NCI-H82 treated with DMSO at 0.1 percent for 48 hours (cell line): ENCODE measurements around the gene SPOCK1.
"Not testable (repeated sequence)": the region's sequence is repeated elsewhere in the genome, so short reads cannot be mapped to it uniquely, and the experiment has no call there.

Source experiments
- DNase-seq: peaks from one replicate; lab custom pipeline; 2025; ENCODE audit not compliant: unreplicated experiment; lab: John Stamatoyannopoulos, UW

Gene SPOCK1

DNA sequence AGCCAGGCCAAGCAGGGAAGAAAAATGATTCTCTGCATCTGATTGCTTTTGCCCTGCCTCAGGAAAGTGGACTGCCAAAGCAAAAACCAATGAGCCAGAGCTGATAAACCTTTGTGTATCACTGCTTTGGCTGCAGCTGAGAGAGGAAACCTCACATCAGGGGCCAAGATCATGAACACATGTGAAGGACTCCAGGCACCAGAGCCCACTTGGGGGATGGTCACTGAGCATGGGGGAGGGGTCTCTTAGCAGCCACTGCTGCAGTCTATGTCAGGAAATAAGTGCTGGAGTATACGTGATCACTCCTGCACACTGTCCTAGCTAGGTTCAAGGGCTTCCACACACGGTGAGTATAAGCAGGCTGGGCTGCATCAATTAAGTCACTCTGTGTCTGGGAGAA lies 229.9 kb downstream of the SPOCK1 start:
- DNase-seq: no peak

DNA sequence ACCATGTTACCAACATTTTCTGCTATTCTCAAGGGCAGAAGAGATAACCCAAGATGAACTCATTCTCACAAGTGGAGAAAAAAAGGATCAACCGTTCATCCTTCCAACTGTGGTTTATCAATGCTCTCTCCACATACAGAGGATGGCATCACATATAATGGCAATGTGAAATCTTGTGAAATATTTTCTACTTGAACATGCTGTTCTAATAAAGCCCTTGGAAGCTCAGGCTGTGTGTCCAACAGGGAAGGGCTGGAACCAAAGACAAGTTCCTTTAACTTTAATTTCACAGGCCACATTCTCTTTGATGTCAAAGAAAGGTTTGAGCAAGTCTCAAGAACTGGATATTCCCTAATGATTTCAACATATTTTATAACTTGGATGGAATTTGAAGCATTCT lies 230.5 kb downstream of the SPOCK1 start:
- DNase-seq: no peak

DNA sequence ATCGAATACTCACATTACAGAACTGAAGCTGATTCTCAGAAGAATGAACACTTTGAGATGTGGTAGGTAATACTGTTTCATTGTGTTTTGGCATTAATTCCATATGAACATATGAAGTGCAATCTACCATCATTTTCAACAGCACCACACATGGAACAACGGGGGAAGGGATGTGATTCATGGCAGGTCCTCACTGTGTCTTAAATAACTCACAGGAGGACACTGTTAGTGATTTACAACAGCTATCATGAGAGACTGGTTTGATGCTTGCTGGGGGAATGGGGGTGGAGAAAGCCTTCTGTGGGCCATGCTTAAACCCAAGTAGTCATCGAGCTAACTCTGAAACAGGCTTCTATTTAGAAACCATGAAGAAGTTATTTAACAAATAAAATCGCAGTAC lies 232.9 kb downstream of the SPOCK1 start:
- DNase-seq: no peak

DNA sequence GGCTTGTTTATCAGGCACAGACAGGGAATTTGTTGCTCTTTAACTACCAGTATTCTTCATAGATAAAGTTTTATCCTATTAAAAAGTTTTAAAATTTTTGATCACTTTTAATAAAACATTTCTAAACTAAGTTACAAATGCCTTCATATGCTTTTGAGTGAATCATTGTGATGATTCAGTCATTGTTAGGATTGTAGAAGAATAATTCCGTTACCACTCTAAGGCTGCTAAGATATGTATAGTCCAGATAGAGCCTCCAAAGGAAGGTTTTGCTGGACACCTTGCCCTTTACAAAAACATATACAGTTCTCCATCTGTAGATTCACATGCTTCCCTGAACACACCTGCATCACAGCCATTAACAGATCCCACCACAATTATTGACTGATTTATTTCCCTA lies 233.7 kb downstream of the SPOCK1 start:
- DNase-seq: no peak

DNA sequence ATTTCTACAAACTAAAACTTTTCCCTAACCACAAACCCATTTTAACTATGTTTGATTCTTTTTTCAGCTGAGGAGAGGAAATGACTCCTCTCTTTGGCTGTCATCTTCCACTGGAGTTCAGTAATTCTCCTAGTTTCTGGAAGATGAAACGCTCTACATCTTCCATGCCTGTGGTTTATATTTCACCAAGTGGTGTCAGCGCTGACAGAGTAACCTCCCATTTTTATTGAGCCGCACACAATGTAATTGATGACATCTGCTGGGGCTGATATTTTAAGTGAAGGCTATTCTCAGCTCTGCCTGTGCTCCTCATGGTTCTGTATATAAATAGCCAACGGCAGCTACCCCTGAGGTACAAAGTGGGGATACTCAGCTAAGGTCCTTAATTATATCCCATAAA lies 234.6 kb downstream of the SPOCK1 start:
- DNase-seq: no peak

DNA sequence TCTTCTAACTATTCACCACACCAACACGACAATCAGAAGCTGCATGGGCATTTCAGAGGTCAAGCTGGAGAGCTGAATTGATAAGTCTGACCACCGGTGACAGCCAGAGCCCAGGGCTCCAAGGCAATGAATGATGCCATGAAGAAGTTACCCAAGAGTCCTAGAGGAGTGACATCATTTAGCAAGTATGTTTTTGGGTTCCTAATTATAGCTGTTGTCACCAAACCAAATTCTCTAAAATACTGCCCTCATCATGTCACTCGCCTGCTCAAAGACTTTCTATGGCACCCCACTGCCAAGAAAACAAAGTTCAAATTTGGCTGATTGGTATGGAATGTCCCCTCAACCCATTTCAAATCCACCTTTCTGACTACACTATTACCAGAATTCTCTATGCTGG lies 235.1 kb downstream of the SPOCK1 start:
- no peak for DNase-seq

DNA sequence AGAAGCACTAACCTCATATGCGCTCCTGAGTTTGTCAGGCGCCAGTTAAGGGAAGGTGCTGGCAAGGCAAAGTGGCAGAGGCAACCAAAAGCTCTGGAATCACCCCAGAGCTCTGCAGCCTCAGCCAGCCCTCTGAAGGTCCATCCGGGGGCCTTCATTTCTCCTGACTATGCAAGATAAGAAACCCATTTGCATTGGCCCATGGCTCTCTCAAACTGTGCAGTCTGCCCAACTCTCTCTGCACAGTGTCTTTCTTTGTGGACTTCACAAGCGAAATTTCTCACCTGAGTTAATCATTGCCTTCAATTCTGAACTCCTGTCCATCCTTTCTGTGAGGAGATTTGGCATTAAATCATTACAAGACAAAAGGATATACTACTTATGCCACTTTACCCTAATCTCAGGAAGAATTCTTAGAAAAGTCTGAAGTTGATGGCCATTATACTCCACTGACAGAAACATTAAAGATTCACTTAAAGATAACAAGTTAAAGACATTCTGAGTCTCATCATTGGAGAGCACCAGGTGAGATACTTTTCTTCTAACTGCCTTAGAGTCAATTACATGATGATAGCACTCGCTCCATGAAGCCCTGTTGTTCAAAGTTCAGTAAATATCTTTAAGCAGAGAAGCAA lies 235.6 kb downstream of the SPOCK1 start:
- no peak for DNase-seq

DNA sequence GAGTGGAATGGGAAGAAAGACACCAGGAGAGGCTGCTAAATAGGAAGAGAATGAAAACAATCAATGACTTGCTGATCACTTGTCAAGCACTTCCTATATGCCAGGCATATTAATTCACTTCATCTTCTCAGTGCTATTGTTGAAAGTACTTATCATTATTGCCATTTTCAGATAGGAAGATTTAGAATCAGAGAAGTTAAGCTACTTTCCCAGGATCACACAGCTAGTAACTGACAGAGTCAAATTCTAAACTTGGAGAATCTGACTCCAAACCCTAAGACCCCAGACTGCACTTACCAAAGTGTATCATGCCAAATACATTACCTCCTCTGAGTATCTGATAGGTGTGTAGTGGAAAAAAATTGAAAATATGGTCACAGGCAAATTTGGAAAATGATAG lies 236.3 kb downstream of the SPOCK1 start:
- no peak for DNase-seq

DNA sequence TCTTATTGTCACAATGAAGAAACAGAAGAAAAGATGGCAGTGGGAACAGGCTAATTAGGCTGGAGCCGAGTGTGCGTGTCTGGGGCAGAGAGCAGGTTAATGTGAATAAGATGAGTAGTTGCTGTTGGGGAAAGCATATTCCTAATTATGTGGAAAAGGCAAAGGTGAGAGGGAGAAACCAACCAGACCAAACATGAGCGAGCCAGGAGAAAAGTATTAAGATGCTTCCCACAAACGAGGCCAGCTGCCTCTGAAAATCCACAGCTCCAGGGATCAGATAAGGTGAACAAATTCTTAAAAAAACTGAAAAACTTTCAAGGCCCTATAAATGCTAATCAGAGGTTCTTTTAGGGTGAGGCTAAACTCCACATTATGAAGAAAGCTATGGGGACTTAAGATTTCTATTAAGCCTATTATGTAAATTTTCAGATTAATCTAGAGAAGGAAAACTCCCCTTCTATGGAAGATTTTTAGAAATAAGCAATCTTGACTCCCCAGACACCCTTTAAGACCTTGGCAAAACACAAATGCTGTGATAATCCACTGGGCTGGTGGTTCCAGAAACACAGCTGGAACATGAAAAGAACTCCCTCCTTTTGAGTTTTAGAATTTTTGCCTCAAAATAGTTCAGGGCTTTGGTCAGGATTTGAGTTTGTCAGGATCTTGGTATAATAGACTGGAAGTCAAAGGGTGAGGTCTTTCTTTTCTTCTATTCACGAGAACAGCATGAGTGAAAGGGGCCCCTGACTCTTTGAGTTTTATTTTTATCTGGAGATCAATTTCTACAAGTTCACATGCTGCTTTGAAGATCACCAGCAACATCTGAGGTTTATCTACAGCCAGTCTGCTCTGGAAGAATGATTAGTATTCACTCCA lies 238.1 kb downstream of the SPOCK1 start:
- no peak for DNase-seq

DNA sequence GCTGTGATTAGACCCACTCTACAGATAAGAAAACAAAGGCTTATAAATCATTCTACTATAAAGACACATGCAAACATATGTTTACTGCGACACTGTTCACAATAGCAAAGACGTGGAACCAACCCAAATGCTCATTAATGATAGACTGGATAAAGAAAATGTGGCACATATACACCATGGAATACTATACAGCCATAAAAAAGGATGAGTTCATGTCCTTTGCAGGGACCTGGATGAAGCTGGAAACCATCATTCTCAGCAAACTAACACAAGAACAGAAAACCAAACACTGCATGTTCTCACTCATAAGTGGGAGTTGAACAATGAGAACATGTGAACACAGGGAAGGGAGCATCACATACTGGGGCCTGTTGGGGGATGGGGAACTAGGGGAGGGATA lies 240.0 kb downstream of the SPOCK1 start:
- DNase-seq: not testable (repeated sequence)

DNA sequence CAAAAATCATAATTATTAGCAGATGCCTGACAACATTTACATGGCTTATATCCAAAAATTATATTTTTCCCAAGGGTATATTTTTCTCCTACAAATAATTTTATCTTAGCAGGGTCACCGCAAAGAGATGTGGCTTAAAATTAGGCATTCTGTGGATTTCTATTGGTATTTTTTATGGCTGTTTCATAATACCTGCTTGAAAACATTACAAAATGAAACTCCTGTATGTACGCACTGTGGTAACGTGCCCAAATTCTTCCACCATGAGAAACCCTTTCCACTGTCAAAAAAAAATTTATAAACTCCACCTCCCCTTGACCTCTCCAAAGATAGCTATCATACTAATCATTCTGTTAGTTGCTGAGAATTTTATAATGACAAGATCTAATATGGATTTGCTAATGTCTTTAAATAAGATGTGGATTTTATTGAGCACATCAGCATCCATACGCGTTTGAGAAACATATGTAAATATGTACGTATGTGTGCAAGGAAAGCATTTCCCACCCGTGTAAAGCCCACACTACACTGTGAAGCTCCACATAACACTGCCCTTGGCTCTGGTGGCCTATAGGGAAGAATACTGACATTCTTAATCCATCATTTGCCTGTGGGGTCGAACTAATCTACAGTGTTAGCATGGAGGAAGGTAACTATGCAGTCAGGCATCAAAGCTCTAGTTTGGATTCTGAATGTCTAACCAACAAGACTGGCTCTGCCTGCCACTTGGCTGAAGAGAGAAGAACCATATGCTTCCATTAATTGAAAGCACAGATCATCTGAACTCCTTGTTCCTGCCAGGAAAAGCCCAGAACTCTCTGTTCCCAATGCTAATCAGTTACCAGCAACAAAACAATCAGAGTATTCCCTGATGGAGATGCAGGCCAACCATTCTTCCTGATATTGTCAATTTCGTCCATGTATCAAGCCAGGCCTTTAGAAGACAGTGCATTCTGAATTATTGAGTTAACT lies 244.7 kb downstream of the SPOCK1 start:
- no peak for DNase-seq

DNA sequence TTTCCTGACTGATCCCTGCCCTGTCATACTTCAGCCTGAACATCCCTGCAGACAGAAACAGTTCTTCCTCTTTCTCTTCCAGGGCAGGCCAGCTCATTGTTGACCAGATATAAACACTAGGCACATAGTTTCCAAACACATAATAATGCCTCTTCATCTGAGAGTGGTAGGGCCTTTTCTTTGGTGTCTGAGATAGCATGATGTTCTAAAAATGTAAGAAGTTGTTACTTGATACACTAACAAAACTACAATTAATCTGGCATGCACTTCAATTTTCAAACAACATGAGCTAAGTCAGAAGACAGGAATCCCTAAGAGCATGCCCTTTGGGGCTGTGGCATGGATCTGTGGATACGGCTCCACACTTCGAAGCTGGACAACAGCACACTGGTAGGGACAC lies 246.6 kb downstream of the SPOCK1 start:
- DNase-seq: no peak

DNA sequence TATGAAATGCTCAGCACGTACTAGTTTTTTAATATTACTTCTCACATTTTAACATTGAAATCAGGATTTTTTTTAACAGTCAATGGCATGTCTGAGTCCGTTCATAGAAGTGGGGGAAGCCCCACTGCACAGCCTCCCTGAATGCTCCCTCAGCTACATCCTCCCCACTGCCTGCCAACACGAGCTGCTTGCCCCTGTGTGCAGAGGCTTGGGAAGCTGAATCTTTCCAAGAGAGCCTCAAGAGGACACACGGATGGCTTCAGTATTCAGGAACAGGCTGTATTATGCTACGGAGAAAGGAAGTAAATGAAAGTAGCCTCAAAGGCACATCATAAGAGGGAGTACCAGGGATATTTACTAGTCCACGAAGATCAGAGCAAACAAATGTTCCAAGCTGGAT lies 248.7 kb downstream of the SPOCK1 start:
- no peak for DNase-seq

DNA sequence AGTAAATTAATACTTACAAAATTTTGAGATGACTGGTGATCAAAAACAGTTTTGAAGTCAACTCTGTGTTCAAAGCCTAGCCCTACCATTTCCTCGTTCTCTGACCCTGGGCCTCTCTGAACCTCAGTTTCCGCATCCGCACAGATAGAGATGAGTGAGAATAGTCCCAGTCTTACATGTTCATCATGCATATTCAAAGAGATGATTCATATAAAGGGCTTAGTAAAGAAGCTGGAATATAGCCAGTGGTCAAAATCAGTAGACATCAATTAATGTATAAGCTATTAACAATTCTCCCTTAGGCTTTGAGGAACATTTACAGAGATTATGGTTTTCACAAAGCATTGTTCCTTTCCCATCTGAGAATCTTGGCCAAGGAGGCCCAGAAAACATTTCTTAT lies 250.6 kb downstream of the SPOCK1 start:
- no peak for DNase-seq

DNA sequence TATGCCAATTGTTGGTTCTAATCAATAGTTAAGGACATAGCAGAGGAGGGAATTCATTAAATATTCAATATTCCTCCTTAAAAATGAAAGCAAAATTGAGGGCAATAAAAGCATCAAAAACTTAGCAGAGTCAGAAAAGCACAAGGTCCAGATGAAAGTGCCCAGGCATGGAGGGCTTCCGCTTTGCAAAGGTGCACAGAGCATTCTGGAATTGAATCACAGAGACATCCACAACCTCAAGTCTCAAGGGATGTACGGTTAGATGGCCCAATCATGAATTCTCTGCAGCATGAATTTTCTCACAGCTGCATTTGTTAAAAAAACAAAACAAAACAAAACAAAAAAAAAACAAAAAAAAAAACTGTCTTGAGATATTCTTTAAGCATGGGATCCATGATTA lies 253.7 kb downstream of the SPOCK1 start:
- DNase-seq: no peak

DNA sequence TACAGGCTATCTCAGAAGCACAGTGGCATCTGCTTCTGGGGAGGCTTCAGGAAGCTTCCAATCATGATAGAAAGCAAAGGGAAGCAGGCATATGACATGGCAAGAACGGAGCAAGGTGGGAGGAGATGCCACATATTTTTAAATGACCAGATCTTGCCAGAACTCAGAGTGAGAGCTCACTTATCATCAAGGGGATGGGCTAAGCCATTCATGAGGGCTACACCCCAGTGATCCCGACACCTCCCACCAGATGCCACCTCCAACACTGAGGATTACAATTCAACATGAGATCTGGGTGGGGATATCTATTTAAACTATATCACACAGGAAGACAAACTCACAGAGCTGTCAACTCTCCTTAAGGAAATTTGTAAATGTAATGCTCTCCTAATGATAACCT lies 258.8 kb downstream of the SPOCK1 start:
- no peak for DNase-seq

DNA sequence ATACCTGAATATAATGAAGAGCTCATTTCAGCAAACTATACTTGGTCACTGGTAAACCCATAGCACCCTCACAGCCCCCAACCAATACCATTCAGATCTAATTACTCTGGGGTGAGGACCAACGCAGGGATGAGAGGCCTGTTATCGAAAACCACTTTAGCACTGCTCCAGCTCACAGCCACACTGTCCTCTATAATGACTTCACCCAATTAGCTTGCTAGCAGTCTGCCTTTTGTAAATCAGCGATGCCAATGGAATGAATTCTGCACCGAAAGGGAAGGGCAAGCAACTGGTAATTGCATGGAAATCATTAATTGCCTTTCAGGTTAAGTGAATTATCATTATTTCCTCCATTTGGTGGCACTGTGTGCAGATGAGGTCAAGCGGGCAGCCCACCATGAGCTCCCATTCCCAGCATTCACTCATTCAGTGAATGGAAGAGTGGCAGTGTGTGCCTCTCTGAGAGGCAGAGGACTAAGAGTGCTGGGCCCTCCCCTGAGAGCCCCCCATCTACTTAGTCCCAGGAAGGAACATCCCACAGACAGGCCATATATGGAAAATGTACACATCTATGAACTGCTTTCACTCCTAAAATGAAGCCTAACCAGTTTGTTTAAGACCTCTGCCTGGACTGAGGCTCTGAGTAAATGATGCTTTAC lies 262.1 kb downstream of the SPOCK1 start:
- no peak for DNase-seq

DNA sequence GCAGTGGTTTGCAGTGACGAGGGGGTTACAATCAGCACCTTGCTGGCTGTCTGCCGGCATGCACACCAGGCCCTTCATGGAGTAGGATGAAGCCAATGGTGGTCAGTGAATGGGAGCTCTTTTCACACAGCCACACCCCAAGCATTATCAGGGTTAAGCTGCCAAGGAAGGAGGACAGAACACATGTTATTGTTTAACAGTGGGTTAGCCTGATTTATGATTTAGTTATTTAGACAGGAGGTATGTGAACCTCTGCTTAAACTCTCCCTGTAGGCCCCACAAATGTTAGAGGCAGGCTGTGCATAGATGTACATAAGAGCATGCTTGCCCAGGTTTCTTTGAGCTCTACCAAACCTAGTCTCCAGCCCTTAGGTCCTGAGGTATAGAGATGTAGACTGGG lies 262.9 kb downstream of the SPOCK1 start:
- no peak for DNase-seq

DNA sequence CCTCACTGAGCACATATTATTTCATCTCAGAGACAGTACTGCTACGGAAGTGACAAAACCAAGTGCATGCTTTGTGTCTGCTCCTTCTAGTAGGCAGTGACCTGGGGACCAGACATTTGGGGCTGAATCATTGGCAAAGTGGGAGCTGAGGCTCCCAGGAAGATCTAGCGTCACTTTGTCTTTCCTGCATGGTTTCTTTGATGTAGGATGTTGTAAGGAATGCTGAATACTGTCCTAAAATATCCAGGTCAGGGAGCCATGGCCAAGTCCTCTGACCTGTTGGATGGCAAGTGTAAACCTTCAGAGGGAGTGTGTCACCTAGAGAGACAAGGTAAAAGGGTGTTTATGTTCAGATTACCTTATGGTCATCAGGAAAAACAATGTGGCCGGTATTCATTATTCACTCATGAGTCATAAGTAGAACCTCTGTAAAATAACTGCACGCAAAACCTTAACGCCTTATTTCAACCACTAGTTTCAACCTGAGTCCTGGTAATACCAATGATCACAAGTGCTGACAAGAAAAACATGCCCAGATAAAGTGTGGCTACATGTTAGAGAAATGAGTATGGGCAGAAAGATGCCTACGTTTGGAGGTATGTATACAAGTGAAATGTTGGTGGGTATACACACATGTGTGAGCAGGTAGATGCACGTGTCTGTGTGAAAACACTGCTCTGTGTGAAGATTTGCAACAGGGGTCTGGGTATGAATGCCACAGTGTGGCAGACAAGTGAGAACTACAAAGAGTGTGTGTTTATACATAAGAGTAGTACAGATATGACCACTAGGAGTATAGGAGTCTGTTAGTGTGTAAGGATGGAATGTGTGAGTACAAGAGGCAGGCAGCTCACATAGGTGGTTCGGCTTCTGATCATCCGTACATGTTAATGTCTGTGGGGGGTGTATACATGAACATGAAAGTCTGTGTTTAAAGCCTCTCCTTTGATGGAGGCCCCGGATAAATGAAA lies 263.9 kb downstream of the SPOCK1 start:
- no peak for DNase-seq

DNA sequence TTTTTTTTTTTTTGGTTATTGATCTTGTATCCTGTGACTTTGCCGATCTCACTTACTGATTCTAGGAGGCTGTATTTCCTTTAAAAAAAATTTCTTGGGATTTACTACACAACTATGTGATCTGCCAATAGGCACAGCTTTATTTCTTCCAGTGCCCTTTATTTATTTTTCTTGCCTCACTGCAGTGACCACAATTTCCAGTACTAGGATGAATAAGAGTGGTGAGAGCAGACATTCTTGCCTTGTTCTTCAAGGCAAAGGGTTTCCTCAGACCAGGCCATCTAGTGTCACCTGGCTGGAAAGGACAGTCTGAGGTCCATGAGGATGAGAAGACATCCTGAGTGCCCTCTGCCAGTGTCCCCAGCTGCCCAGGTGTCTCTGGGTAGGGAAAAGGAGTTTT lies 265.4 kb downstream of the SPOCK1 start:
- no peak for DNase-seq
